CD4-positive, alpha-beta memory T cell (primary cell): ENCODE data around the gene LRP1B. TPM values are rescaled to one million over a fixed set of nuclear protein-coding genes. Genes with fewer than 3 reads are reported as not detected.

Source experiments
- CTCF ChIA-PET: fragments of 350-600 bp; sonication (Branson Sonifier 250); formaldehyde crosslinking; loops from one replicate; lab custom pipeline; 2021; ENCODE audit warnings: inconsistent platforms; ENCODE audit not compliant: partially characterized antibody; lab: Charles Lee
- POLR2A ChIA-PET: fragments of 350-600 bp; sonication (Branson Sonifier 250); formaldehyde crosslinking; loops from one replicate; lab custom pipeline; 2021; ENCODE audit not compliant: partially characterized antibody; lab: Charles Lee
- DNase-seq, 5 donors: peaks; one replicate each; pipeline versions ENCODE4 v3.0.0 to v3.0.0-alpha.2; 2020 to 2022; ENCODE audit warnings: mixed read lengths in 1 of 5
- H3K27ac ChIP-seq: one replicate; pipeline ENCODE4 v1.7.0; 2013; ENCODE audit warnings: low read depth, low read length
- H3K27me3 ChIP-seq: 2 replicates; pipeline ENCODE4 v1.7.0; 2013; ENCODE audit warnings: mild to moderate bottlenecking, low read length, moderate library complexity; ENCODE audit not compliant: insufficient read depth
- H3K36me3 ChIP-seq: 2 replicates; pipeline ENCODE4 v1.7.0; 2013; ENCODE audit warnings: mild to moderate bottlenecking, low read length, moderate library complexity; ENCODE audit not compliant: insufficient read depth
- H3K4me1 ChIP-seq: 2 replicates; pipeline ENCODE4 v1.7.0; 2013; ENCODE audit warnings: mild to moderate bottlenecking, low read length, moderate library complexity; ENCODE audit not compliant: insufficient read depth
- H3K4me3 ChIP-seq, 2 donors: one replicate each; pipeline ENCODE4 v1.7.0; 2013; ENCODE audit warnings: low read length in 2 of 2, mild to moderate bottlenecking in 1 of 2
- H3K9me3 ChIP-seq, 2 donors: one replicate each; pipeline ENCODE4 v1.7.0; 2013; ENCODE audit warnings: low read length in 2 of 2, control low read depth in 1 of 2; ENCODE audit not compliant: control insufficient read depth in 1 of 2
- H3K27ac Mint-ChIP-seq, 7 donors: one replicate each; pipeline ENCODE4 v1.8.0; 2020 to 2021; ENCODE audit warnings: mixed read lengths in 7 of 7, mild to moderate bottlenecking in 6 of 7, inconsistent platforms in 3 of 7, moderate library complexity in 3 of 7
- H3K27me3 Mint-ChIP-seq, 2 donors: one replicate each; pipeline ENCODE4 v1.8.0; 2020 to 2021; ENCODE audit warnings: mixed read lengths in 2 of 2
- H3K36me3 Mint-ChIP-seq, 2 donors: one replicate each; pipeline ENCODE4 v1.8.0; 2020 to 2021; ENCODE audit warnings: mixed read lengths in 2 of 2, inconsistent platforms in 1 of 2, mild to moderate bottlenecking in 1 of 2
- H3K4me1 Mint-ChIP-seq, 4 donors: one replicate each; pipeline ENCODE4 v1.8.0; 2020 to 2021; ENCODE audit warnings: mixed read lengths in 4 of 4, mild to moderate bottlenecking in 1 of 4
- H3K4me3 Mint-ChIP-seq, 8 donors: one replicate each; pipeline ENCODE4 v1.8.0; 2020 to 2021; ENCODE audit warnings: mixed read lengths in 8 of 8, mild to moderate bottlenecking in 7 of 8, moderate library complexity in 6 of 8, inconsistent platforms in 3 of 8
- H3K9me3 Mint-ChIP-seq, 8 donors: one replicate each; pipeline ENCODE4 v1.8.0; 2020 to 2021; ENCODE audit warnings: mixed read lengths in 8 of 8, mild to moderate bottlenecking in 5 of 8, inconsistent platforms in 3 of 8, moderate library complexity in 1 of 8
- intact Hi-C: fragments of 100-400 bp; cut with micrococcal nuclease; formaldehyde crosslinking; loops from one replicate; pipeline ENCODE4 v1.15.1; 2023
- polyA plus RNA-seq, 2 donors: library from polyadenylated mRNA; unstranded; fragments of 300-500 nt; fragmentation: Illumina TruSeq; gene quantifications; one replicate each; pipeline ENCODE4 v1.2.3, GENCODE V29; 2021
- total RNA-seq, 2 experiments: library from RNA; stranded (reverse); gene quantifications; one replicate each; pipeline ENCODE4 v1.2.3, GENCODE V29; 2021

The LRP1B gene
- total and polyA plus RNA-seq, 4 experiments from 2014 or later, result not detected

- no peaks in the 10 kb centered on the region for H3K27me3 Mint-ChIP-seq
- Histone ChIP-seq H3K4me1 (no peaks in the 10 kb centered on the region), H3K27ac (no peak overlapping the region), H3K4me3 (no peak overlapping the region), H3K36me3 (no peaks in the 10 kb centered on the region), H3K9me3 (no peaks in the 10 kb centered on the region), H3K27me3 (no peaks in the 10 kb centered on the region)
- no peak for DNase-seq
- CTCF ChIA-PET, result no interaction called here
- no peaks in the 10 kb centered on the region for H3K4me1 Mint-ChIP-seq
- no peak overlapping the region for H3K27ac Mint-ChIP-seq
- H3K36me3 Mint-ChIP-seq, result no peaks in the 10 kb centered on the region
- peaks cover 0 to 24% (median 8%) of the 10 kb centered on the region in 8 donors for H3K9me3 Mint-ChIP-seq
- POLR2A ChIA-PET, result no interaction called here
- intact Hi-C loops, result no loop called here
- H3K4me3 Mint-ChIP-seq, result no peak overlapping the region
These were observed 202.3 kb downstream of the LRP1B start for GRCh38 chr2:141928476-141928875.

DNA sequence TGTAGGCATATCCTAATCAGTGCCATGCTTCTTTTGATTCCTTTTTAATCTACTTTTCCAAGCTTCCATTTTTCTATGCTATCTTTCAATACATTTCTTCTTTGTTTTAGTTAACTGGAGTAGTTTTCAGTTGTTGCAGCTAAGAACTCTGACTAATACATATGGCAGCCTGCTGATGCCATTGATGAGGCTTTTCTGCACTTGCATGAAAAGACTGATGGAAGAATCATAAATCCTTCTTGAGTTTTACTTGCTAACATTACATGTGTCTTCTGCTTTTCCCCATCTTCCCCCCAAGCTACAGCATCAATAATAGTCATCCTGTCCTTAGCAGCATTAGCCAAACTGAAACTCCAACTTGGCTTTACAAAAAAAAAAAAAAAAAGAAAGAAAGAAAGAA is 203.3 kb downstream of the LRP1B start:
- H3K4me1 ChIP-seq, result no peaks in the 10 kb centered on the region
- no peak for DNase-seq
- Mint-ChIP-seq H3K9me3 (peaks cover 0 to 24% (median 8%) of the 10 kb centered on the region in 8 donors), H3K27me3 (no peaks in the 10 kb centered on the region), H3K27ac (no peak overlapping the region), H3K4me3 (no peak overlapping the region), H3K4me1 (no peaks in the 10 kb centered on the region), H3K36me3 (no peaks in the 10 kb centered on the region)
- ChIA-PET POLR2A (no interaction called here), CTCF (no interaction called here)
- no peaks in the 10 kb centered on the region for H3K27me3 ChIP-seq
- no peaks in the 10 kb centered on the region for H3K36me3 ChIP-seq
- H3K27ac ChIP-seq, result no peak overlapping the region
- intact Hi-C loops, result no loop called here
- no peak overlapping the region for H3K4me3 ChIP-seq
- no peaks in the 10 kb centered on the region for H3K9me3 ChIP-seq

- Histone ChIP-seq H3K36me3 (no peaks in the 10 kb centered on the region), H3K27ac (no peak overlapping the region), H3K9me3 (no peaks in the 10 kb centered on the region), H3K27me3 (no peaks in the 10 kb centered on the region), H3K4me3 (no peak overlapping the region), H3K4me1 (no peaks in the 10 kb centered on the region)
- H3K27ac Mint-ChIP-seq, result no peak overlapping the region
- no peak for DNase-seq
- intact Hi-C loops, result no loop called here
- no peaks in the 10 kb centered on the region for H3K27me3 Mint-ChIP-seq
- no peak overlapping the region for H3K4me3 Mint-ChIP-seq
- no peaks in the 10 kb centered on the region for H3K36me3 Mint-ChIP-seq
- POLR2A ChIA-PET, result no interaction called here
- CTCF ChIA-PET, result no interaction called here
- peaks cover 0 to 16% (median 9%) of the 10 kb centered on the region in 8 donors for H3K9me3 Mint-ChIP-seq
- H3K4me1 Mint-ChIP-seq, result no peaks in the 10 kb centered on the region
These were observed 205.3 kb downstream of the LRP1B start for GRCh38 chr2:141925511-141925910.

GRCh38 chr2:141923657-141924056 is 207.2 kb downstream of the LRP1B start:
- H3K27me3 Mint-ChIP-seq, result no peaks in the 10 kb centered on the region
- peaks cover 0 to 12% (median 6%) of the 10 kb centered on the region in 8 donors for H3K9me3 Mint-ChIP-seq
- ChIA-PET POLR2A (no interaction called here), CTCF (no interaction called here)
- no peak overlapping the region for H3K27ac ChIP-seq
- no peaks in the 10 kb centered on the region for H3K9me3 ChIP-seq
- no peak overlapping the region for H3K4me3 Mint-ChIP-seq
- no peaks in the 10 kb centered on the region for H3K36me3 ChIP-seq
- H3K4me3 ChIP-seq, result no peak overlapping the region
- H3K4me1 Mint-ChIP-seq, result no peaks in the 10 kb centered on the region
- no peaks in the 10 kb centered on the region for H3K36me3 Mint-ChIP-seq
- H3K27ac Mint-ChIP-seq, result no peak overlapping the region
- DNase-seq, result no peak
- no peaks in the 10 kb centered on the region for H3K27me3 ChIP-seq
- intact Hi-C loops, result no loop called here
- no peaks in the 10 kb centered on the region for H3K4me1 ChIP-seq

GRCh38 chr2:141911485-141912066 is 219.2 kb downstream of the LRP1B start:
- no peaks in the 10 kb centered on the region for H3K4me1 Mint-ChIP-seq
- H3K27me3 Mint-ChIP-seq, result no peaks in the 10 kb centered on the region
- intact Hi-C loops, result no loop called here
- H3K27me3 ChIP-seq, result no peaks in the 10 kb centered on the region
- no peak overlapping the region for H3K4me3 ChIP-seq
- H3K4me1 ChIP-seq, result no peaks in the 10 kb centered on the region
- POLR2A ChIA-PET, result no interaction called here
- peaks cover 0 to 25% (median 10%) of the 10 kb centered on the region in 8 donors for H3K9me3 Mint-ChIP-seq
- no peak overlapping the region for H3K27ac ChIP-seq
- H3K36me3 Mint-ChIP-seq, result no peaks in the 10 kb centered on the region
- CTCF ChIA-PET, result no interaction called here
- H3K36me3 ChIP-seq, result no peaks in the 10 kb centered on the region
- no peaks in the 10 kb centered on the region for H3K9me3 ChIP-seq
- H3K27ac Mint-ChIP-seq, result no peak overlapping the region
- no peak overlapping the region for H3K4me3 Mint-ChIP-seq
- no peak for DNase-seq

DNA sequence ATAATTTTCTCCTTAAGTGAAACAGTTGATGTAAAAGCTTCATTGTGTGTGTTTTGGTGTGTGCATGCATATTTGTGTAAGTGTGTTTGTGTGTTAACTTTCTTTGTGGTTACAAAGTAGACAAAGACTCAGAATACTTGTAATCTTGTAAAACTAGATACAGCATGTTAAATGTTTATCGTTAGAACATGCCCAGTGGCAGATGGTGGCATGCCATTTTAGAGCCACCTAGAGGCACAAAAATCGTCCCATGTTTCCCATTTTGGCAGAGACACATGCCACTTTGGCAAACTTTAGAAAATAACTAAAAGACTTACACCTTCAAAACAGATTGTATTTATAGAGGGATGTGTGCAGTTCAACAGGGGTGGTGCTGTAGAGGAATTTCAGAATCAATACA is 224.1 kb downstream of the LRP1B start:
- intact Hi-C loops, result no loop called here
- no peak overlapping the region for H3K4me3 Mint-ChIP-seq

DNA sequence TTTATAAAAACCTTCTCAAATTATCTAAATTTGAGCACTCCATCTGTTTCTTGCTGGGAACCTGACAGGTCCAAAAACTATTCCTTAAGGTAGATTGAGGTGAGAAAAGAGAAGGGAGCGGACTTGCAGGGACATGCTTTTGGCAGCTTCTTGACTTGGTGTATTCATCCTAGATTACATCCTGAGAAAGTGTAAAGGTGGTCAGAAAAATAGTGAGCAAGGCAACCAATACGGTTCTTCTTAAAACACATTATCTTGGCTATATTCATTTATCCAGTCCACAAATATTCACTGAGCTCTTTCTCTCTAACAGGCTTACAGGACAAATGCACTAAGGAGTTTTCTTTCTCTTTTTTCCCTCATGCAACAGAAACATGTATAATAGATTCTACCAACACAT is 230.0 kb downstream of the LRP1B start:
- no peaks in the 10 kb centered on the region for H3K4me1 ChIP-seq
- H3K27me3 Mint-ChIP-seq, result no peaks in the 10 kb centered on the region
- DNase-seq, result no peak
- no peak overlapping the region for H3K4me3 ChIP-seq
- H3K27ac Mint-ChIP-seq, result no peak overlapping the region
- no peak overlapping the region for H3K27ac ChIP-seq
- no peak overlapping the region for H3K4me3 Mint-ChIP-seq
- H3K4me1 Mint-ChIP-seq, result no peaks in the 10 kb centered on the region
- H3K9me3 Mint-ChIP-seq, result peaks cover 0 to 13% (median 2%) of the 10 kb centered on the region in 8 donors
- H3K36me3 ChIP-seq, result no peaks in the 10 kb centered on the region
- no peaks in the 10 kb centered on the region for H3K36me3 Mint-ChIP-seq
- intact Hi-C loops, result no loop called here
- no peaks in the 10 kb centered on the region for H3K9me3 ChIP-seq
- ChIA-PET POLR2A (no interaction called here), CTCF (no interaction called here)
- H3K27me3 ChIP-seq, result no peaks in the 10 kb centered on the region

More for the DNA sequence above, 224.1 kb downstream of the LRP1B start:
- CTCF ChIA-PET, result no interaction called here
- Mint-ChIP-seq H3K27ac (no peak overlapping the region), H3K36me3 (no peaks in the 10 kb centered on the region), H3K4me1 (no peaks in the 10 kb centered on the region), H3K9me3 (peaks cover 0 to 7% (median 1%) of the 10 kb centered on the region in 8 donors), H3K27me3 (no peaks in the 10 kb centered on the region)
- Histone ChIP-seq H3K36me3 (no peaks in the 10 kb centered on the region), H3K4me1 (no peaks in the 10 kb centered on the region), H3K4me3 (no peak overlapping the region), H3K9me3 (no peaks in the 10 kb centered on the region), H3K27ac (no peak overlapping the region), H3K27me3 (no peaks in the 10 kb centered on the region)
- DNase-seq, result no peak
- POLR2A ChIA-PET, result no interaction called here

DNA sequence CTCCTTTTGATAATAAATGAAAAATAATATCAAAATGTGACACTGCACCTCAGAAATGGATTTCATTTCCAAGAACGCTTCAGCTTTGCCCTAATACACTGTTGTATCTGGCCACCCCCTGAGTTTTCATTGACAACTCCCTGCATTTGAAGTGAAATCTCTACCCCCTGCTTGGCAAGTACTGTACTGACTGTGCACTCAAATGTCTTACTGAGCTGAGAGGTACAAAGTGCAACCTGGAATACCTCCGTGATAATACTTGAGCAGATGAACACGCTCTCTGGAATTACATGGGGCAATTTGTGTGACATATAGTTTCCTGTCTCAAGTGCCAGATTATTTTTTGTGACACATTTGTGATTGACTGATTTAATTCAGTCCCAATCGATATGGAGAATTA is 231.1 kb downstream of the LRP1B start:
- no peak overlapping the region for H3K27ac Mint-ChIP-seq
- peaks cover 0 to 13% (median 3%) of the 10 kb centered on the region in 8 donors for H3K9me3 Mint-ChIP-seq
- ChIA-PET CTCF (no interaction called here), POLR2A (no interaction called here)
- Histone ChIP-seq H3K9me3 (no peaks in the 10 kb centered on the region), H3K36me3 (no peaks in the 10 kb centered on the region), H3K4me3 (no peak overlapping the region), H3K27ac (no peak overlapping the region), H3K4me1 (no peaks in the 10 kb centered on the region), H3K27me3 (no peaks in the 10 kb centered on the region)
- intact Hi-C loops, result no loop called here
- H3K4me3 Mint-ChIP-seq, result no peak overlapping the region
- no peak for DNase-seq
- no peaks in the 10 kb centered on the region for H3K36me3 Mint-ChIP-seq
- H3K4me1 Mint-ChIP-seq, result no peaks in the 10 kb centered on the region
- no peaks in the 10 kb centered on the region for H3K27me3 Mint-ChIP-seq
